Heart right ventricle (tissue), 16 donors: Measurements from ENCODE around the gene CKAP2L. TPM values are rescaled to one million over a fixed set of nuclear protein-coding genes. Genes with fewer than 3 reads are reported as not detected.

Experiments used
- ATAC-seq, 8 donors: fragments of 200-7000 bp; cut with Tn5 transposase; one replicate each; pipeline ENCODE4 v1.9.1; 2020; ENCODE audit warnings: mild to moderate bottlenecking in 8 of 8, moderate library complexity in 8 of 8, moderate number of reproducible peaks in 1 of 8
- DNase-seq, 2 donors: peaks; one replicate each; pipeline ENCODE4 v3.0.0-alpha.2; 2020
- H3K27ac ChIP-seq, 10 donors: fragments of 200-600 bp; sonication (generic) in 2 of 10; one replicate each; pipeline versions ENCODE4 v1.5.0 to v1.8.0; 2020 to 2022; ENCODE audit warnings: mild to moderate bottlenecking in 3 of 10
- H3K27me3 ChIP-seq, 7 donors: fragments of 200-600 bp; one replicate each; pipeline ENCODE4 v1.8.0; 2021 to 2022; ENCODE audit warnings: mild to moderate bottlenecking in 2 of 7
- H3K36me3 ChIP-seq, 9 donors: fragments of 200-600 bp; sonication (generic) in 1 of 9; one replicate each; pipeline versions ENCODE4 v1.5.0 to v1.8.0; 2020 to 2022; ENCODE audit warnings: mild to moderate bottlenecking in 2 of 9
- H3K4me1 ChIP-seq, 9 donors: fragments of 200-600 bp; sonication (generic) in 1 of 9; one replicate each; pipeline versions ENCODE4 v1.5.0 to v1.8.0; 2020 to 2022; ENCODE audit warnings: mild to moderate bottlenecking in 4 of 9
- H3K4me3 ChIP-seq, 10 donors: fragments of 200-600 bp; sonication (generic) in 2 of 10; one replicate each; pipeline versions ENCODE4 v1.5.0 to v1.8.0; 2020 to 2022; ENCODE audit warnings: mild to moderate bottlenecking in 7 of 10, moderate library complexity in 2 of 10
- H3K9me3 ChIP-seq, 11 donors: fragments of 200-600 bp in 10 of 11; sonication (generic) in 2 of 11; one replicate each; pipeline versions ENCODE4 v1.5.0 to v1.8.0; 2013 to 2022; ENCODE audit warnings: mild to moderate bottlenecking in 2 of 11, control low read depth in 1 of 11, moderate library complexity in 1 of 11
- CTCF ChIP-seq, 9 donors: fragments of 200-600 bp; sonication (generic) in 2 of 9; IDR thresholded peaks; one replicate each; pipeline versions ENCODE4 v1.5.0 to v1.8.0; 2021 to 2022; ENCODE audit warnings: antibody characterized with exemption in 9 of 9, mild to moderate bottlenecking in 5 of 9, moderate library complexity in 1 of 9
- WGBS, 2 donors: extraction: QIAGEN DNeasy Blood & Tissue Kit; methylation state at CpG; one replicate each; pipeline ENCODE4 v1.1.7; 2013; ENCODE audit warnings: inconsistent platforms in 1 of 2; 5-methylcytosine and 5-hydroxymethylcytosine counted together
- intact Hi-C, 10 donors: fragments of 100-400 bp; cut with DNase I; formaldehyde crosslinking; loops; one replicate each; pipeline versions ENCODE4 v1.11.1 to v1.14.2; 2022
- polyA plus RNA-seq, 2 donors: library from polyadenylated mRNA; stranded (reverse); fragments of 200-250 nt; gene quantifications; one replicate each; pipeline ENCODE4 v1.2.3, GENCODE V29; 2013
- total RNA-seq, 10 donors: library from RNA; stranded (reverse); fragmentation: NEBNext Ultra II Directional in 3 of 10; extraction: Animal tissue kit (Norgen Biotek cat#: 25700) in 3 of 10; gene quantifications; one replicate each; pipeline versions ENCODE4 v1.2.1 to v1.2.4, GENCODE V29; 2021 to 2023
- donor health status: Arrhythmogenic right ventricular cardiomyopathy.
- donor health status: ischemic (EF 13 %, LVEDD 7.1; RV severe dilation, severe dysfunction).
- donor health status: healthy with polysubstance abuse.
- donor health status: DM: no; HTN: yes; CAD: no.
- donor health status: DM: no; HTN: no; CAD: no.
- donor health status: ischemic (EF 25% LVEDD 6.9; RV normal size, moderate dysfunction).
- donor health status: ischemic (EF 25% LVEDD 5.7; RV mildly dilated, moderate dysfunction).
- donor health status: healthy.
- donor health status: DM: yes; HTN: yes; CAD: no.
- donor health status: Ischemic cardiomyopathy.
- donor health status: ischemic (EF 35%, LVEDD 5.7; RV mildly dilated, moderate dysfunction).
- donor health status: nonischemic (EF 11% LVEDD 7.7; RV severe dilation, severe dysfunction).
- donor health status: DM: yes; HTN: yes; CAD: no.
- donor health status: PGD.
- donor health status: ischemic (EF 29% LVEDD 5.4; RV normal size, mild dysfunction).
- donor health status: nonischemic (EF 23%, LVEDD 6.1; RV moderate dilation, normal function).

The CKAP2L gene
- total and polyA plus RNA-seq, 12 donors = 0.03 to 1.8 (median 0.44) TPM; not detected in 5

- Histone ChIP-seq H3K9me3 (no peaks in the 10 kb centered on the region), H3K27me3 (peaks cover 0 to 22% (median 5%) of the 10 kb centered on the region in 7 donors), H3K4me1 (peaks cover 0 to 32% (median 4%) of the 10 kb centered on the region in 9 donors), H3K36me3 (no peaks in the 10 kb centered on the region), H3K4me3 (no peak overlapping the region), H3K27ac (no peak overlapping the region)
- ATAC-seq (no peak), DNase-seq (no peak)
- WGBS, 2 donors = 96% methylated on average over 8 of the region's 8 CpGs
- TF ChIP-seq CTCF (IDR thresholded peaks at IDR 0.05) = no peak
- intact Hi-C loops = loop anchor here in 1 of 10 donors (10.0 kb wide), 1 partner anchor 99 kb away; no protein-coding TSS in a partner anchor
Observed at GRCh38 chr2:112723995-112724394, 40.4 kb downstream of the CKAP2L start.

GRCh38 chr2:112723547-112723940, 40.9 kb downstream of the CKAP2L start:
- intact Hi-C loops = loop anchor here in 1 of 10 donors (10.0 kb wide), 1 partner anchor 99 kb away; no protein-coding TSS in a partner anchor
- Histone ChIP-seq H3K4me3 (no peak overlapping the region), H3K27me3 (peaks cover 0 to 17% (median 4%) of the 10 kb centered on the region in 7 donors), H3K36me3 (no peaks in the 10 kb centered on the region), H3K9me3 (no peaks in the 10 kb centered on the region), H3K27ac (no peak overlapping the region), H3K4me1 (peaks cover 0 to 27% (median 4%) of the 10 kb centered on the region in 9 donors)
- ATAC-seq (no peak), DNase-seq (no peak)
- TF ChIP-seq CTCF (IDR thresholded peaks at IDR 0.05) = no peak
- WGBS, 2 donors = 84 to 89% methylated on average over 6 of the region's 6 CpGs

- no peak for ATAC-seq
- Histone ChIP-seq H3K4me1 (peaks cover 0 to 23% (median 4%) of the 10 kb centered on the region in 9 donors), H3K9me3 (no peaks in the 10 kb centered on the region), H3K27ac (no peak overlapping the region), H3K36me3 (no peaks in the 10 kb centered on the region), H3K4me3 (no peak overlapping the region), H3K27me3 (peaks cover 0 to 12% (median 4%) of the 10 kb centered on the region in 7 donors)
- intact Hi-C loops = loop anchor here in 1 of 10 donors (10.0 kb wide), 1 partner anchor 98 kb away; no protein-coding TSS in a partner anchor
- WGBS, 2 donors = 79 to 85% methylated on average over 9 of the region's 9 CpGs
- TF ChIP-seq CTCF (IDR thresholded peaks at IDR 0.05) = no peak
- DNase-seq = no peak
Observed at GRCh38 chr2:112722816-112723546, 41.4 kb downstream of the CKAP2L start.

- WGBS, 2 donors = 88 to 90% methylated on average over 23 of the region's 23 CpGs
- ATAC-seq (no peak), DNase-seq (no peak)
- intact Hi-C loops = loop anchor here in 1 of 10 donors (10.0 kb wide), 1 partner anchor 97 kb away; no protein-coding TSS in a partner anchor
- no peak for TF ChIP-seq CTCF (IDR thresholded peaks at IDR 0.05)
- Histone ChIP-seq H3K4me1 (peaks cover 0 to 23% (median 4%) of the 10 kb centered on the region in 9 donors), H3K27me3 (peaks cover 0 to 2% (median 0%) of the 10 kb centered on the region in 7 donors), H3K9me3 (no peaks in the 10 kb centered on the region), H3K27ac (no peak overlapping the region), H3K36me3 (no peaks in the 10 kb centered on the region), H3K4me3 (no peak overlapping the region)
Observed at GRCh38 chr2:112721819-112722522, 42.4 kb downstream of the CKAP2L start.
